OCI-LY3 (cell line): ENCODE data around the gene TSTD2.

Experiments used
- H2AFZ ChIP-seq: fragments of 200-600, 300-600 bp; shearing (Covaris generic); 2 replicates; pipeline ENCODE4 v1.6.0; 2014; ENCODE audit warnings: antibody characterized with exemption, low read depth, low read length
- H3K27ac ChIP-seq: fragments of 200-600, 300-600 bp; sonication (generic); 2 replicates; pipeline ENCODE4 v1.5.1; 2014; ENCODE audit warnings: mild to moderate bottlenecking, low read length, moderate library complexity, mixed read lengths
- H3K27me3 ChIP-seq: fragments of 200-600, 300-600 bp; sonication (generic); 2 replicates; pipeline ENCODE4 v1.6.1; 2014; ENCODE audit warnings: low read depth, low read length, mixed read lengths
- H3K36me3 ChIP-seq: fragments of 200-600, 300-600 bp; sonication (generic); replicated peaks from 2 replicates; pipeline ENCODE3; 2014; ENCODE audit warnings: low read depth, low read length, mixed read lengths
- H3K4me1 ChIP-seq: fragments of 300-600, 200-600 bp; sonication (generic); 2 replicates; pipeline ENCODE4 v1.6.1; 2014; ENCODE audit warnings: low read length, mixed read lengths
- H3K4me2 ChIP-seq: fragments of 200-600, 300-600 bp; sonication (generic); 2 replicates; pipeline ENCODE4 v1.6.1; 2014; ENCODE audit warnings: low read length, mixed read lengths
- H3K4me3 ChIP-seq: fragments of 300-600, 200-600 bp; sonication (generic); 2 replicates; pipeline ENCODE4 v1.5.1; 2014; ENCODE audit warnings: antibody characterized with exemption, mild to moderate bottlenecking, low read length, moderate library complexity
- H3K79me2 ChIP-seq: fragments of 300-600, 200-600 bp; shearing (Covaris generic); 2 replicates; pipeline ENCODE4 v1.6.1; 2014; ENCODE audit warnings: mild to moderate bottlenecking, low read length, mixed read lengths
- H3K9ac ChIP-seq: fragments of 300-600, 200-600 bp; shearing (Covaris generic); 2 replicates; pipeline ENCODE4 v1.6.0; 2014; ENCODE audit warnings: mild to moderate bottlenecking, low read length, moderate library complexity
- H3K9me3 ChIP-seq: fragments of 200-600, 300-600 bp; shearing (Covaris generic); 2 replicates; pipeline ENCODE4 v1.6.1; 2014; ENCODE audit warnings: low read length, mixed read lengths; ENCODE audit not compliant: insufficient read depth
- H4K20me1 ChIP-seq: fragments of 200-600, 300-600 bp; sonication (generic); 2 replicates; pipeline ENCODE4 v1.6.1; 2016; ENCODE audit warnings: low read length, mixed read lengths; ENCODE audit not compliant: insufficient read depth
- CTCF ChIP-seq: fragments of 200-600, 300-600 bp; sonication (generic); IDR thresholded peaks from 2 replicates; pipeline ENCODE4 v1.5.1; 2014; ENCODE audit warnings: antibody characterized with exemption, low read length, low read depth
- EZH2phosphoT487 ChIP-seq: fragments of 200-600 bp; shearing (Covaris generic); IDR thresholded peaks from 2 replicates; pipeline ENCODE4 v1.6.1; 2018; ENCODE audit warnings: antibody characterized with exemption, mixed run types, low read depth

Gene TSTD2

GRCh38 chr9:97573482-97574073, 59.6 kb downstream of the TSTD2 start:
- Histone ChIP-seq H3K79me2 (no peaks in the 10 kb centered on the region), H3K4me3 (no peak overlapping the region), H4K20me1 (no peaks in the 10 kb centered on the region), H2AFZ (no peak overlapping the region), H3K27ac (no peak overlapping the region), H3K27me3 (no peaks in the 10 kb centered on the region; the same call in 1 of the 2 replicates), H3K36me3 (no peaks in the 10 kb centered on the region), H3K9me3 (no peaks in the 10 kb centered on the region), H3K4me2 (no peak overlapping the region), H3K4me1 (no peaks in the 10 kb centered on the region), H3K9ac (no peak overlapping the region)
- TF ChIP-seq EZH2phosphoT487 (no peak), CTCF (no peak)

- Histone ChIP-seq H3K79me2 (no peaks in the 10 kb centered on the region), H2AFZ (no peak overlapping the region), H4K20me1 (no peaks in the 10 kb centered on the region), H3K4me2 (no peak overlapping the region), H3K4me1 (no peaks in the 10 kb centered on the region), H3K27ac (no peak overlapping the region), H3K4me3 (no peak overlapping the region), H3K9me3 (no peaks in the 10 kb centered on the region), H3K9ac (no peak overlapping the region), H3K36me3 (no peaks in the 10 kb centered on the region), H3K27me3 (no peaks in the 10 kb centered on the region; the same call in 1 of the 2 replicates)
- TF ChIP-seq CTCF (no peak), EZH2phosphoT487 (no peak)
Measured at GRCh38 chr9:97572892-97573365, 60.2 kb downstream of the TSTD2 start.

GRCh38 chr9:97572196-97572891, 60.8 kb downstream of the TSTD2 start:
- Histone ChIP-seq H3K27ac (no peak overlapping the region), H4K20me1 (no peaks in the 10 kb centered on the region), H3K9ac (no peak overlapping the region), H3K27me3 (no peaks in the 10 kb centered on the region; the same call in 1 of the 2 replicates), H3K9me3 (no peaks in the 10 kb centered on the region), H3K79me2 (no peaks in the 10 kb centered on the region), H3K4me3 (no peak overlapping the region), H3K4me1 (no peaks in the 10 kb centered on the region), H2AFZ (no peak overlapping the region), H3K4me2 (no peak overlapping the region), H3K36me3 (no peaks in the 10 kb centered on the region)
- TF ChIP-seq CTCF (no peak), EZH2phosphoT487 (no peak)

GRCh38 chr9:97571664-97572063, 61.5 kb downstream of the TSTD2 start:
- H3K27ac ChIP-seq: no peak overlapping the region

More at GRCh38 chr9:97571664-97572063, 61.5 kb downstream of the TSTD2 start:
- H3K9me3 ChIP-seq: no peaks in the 10 kb centered on the region
- no peak overlapping the region for H3K9ac ChIP-seq
- H3K27me3 ChIP-seq: no peaks in the 10 kb centered on the region; the same call in 1 of the 2 replicates
- no peaks in the 10 kb centered on the region for H3K4me1 ChIP-seq
- no peak overlapping the region for H3K4me2 ChIP-seq
- H3K36me3 ChIP-seq: no peaks in the 10 kb centered on the region
- H2AFZ ChIP-seq: no peak overlapping the region
- H4K20me1 ChIP-seq: no peaks in the 10 kb centered on the region
- H3K4me3 ChIP-seq: no peak overlapping the region
- TF ChIP-seq EZH2phosphoT487 (no peak), CTCF (no peak)
- H3K79me2 ChIP-seq: no peaks in the 10 kb centered on the region
